ENCODE data around the gene PAQR8. TPM values are rescaled to one million over a fixed set of nuclear protein-coding genes. Genes with fewer than 3 reads are reported as not detected.

PAQR8 gene
- total and polyA plus RNA-seq, 2 of the 13 experiments (the other 11 are each of a cell fraction or from before 2014, with no cell fraction given), result 37.7 to 50.7 TPM

GRCh38 chr6:52352239-52353018 is 9.5 kb upstream of the PAQR8 start (continued):
- TF ChIP-seq HMGXB3 (CRISPR knock-in tag; IDR thresholded peaks at IDR 0.05; ENCODE audit: borderline replicate concordance) (no peak), ZNF121 (CRISPR knock-in tag; IDR thresholded peaks at IDR 0.05) (peak; percentile 16; the same call in 1 of the 2 replicates), ZNF772 (CRISPR knock-in tag; IDR thresholded peaks at IDR 0.05) (0 out of 2 replicates have a peak, but pooled peaks have one; percentile 41), ATF1 (CRISPR knock-in tag; IDR thresholded peaks at IDR 0.05) (no peak), ZNF839 (CRISPR knock-in tag; IDR thresholded peaks at IDR 0.05; ENCODE audit: borderline replicate concordance) (no peak), ZNF431 (CRISPR knock-in tag; IDR thresholded peaks at IDR 0.05; ENCODE audit: borderline replicate concordance, low read depth) (peak; percentile 33; the same call in 1 of the 2 replicates), ZNF558 (CRISPR knock-in tag; IDR thresholded peaks at IDR 0.05; ENCODE audit: borderline replicate concordance) (no peak), SALL1 (CRISPR knock-in tag; IDR thresholded peaks at IDR 0.05) (peak; percentile 51; the same call in 1 of the 2 replicates)

- no peaks in the 10 kb centered on the region for H3K27me3 ChIP-seq (ENCODE audit: control insufficient read depth in 1 of 2, insufficient read depth in 2 of 2, low read length in 2 of 2)
- in situ Hi-C loops (cut with HindIII; ENCODE audit: extremely low pct_ligation_motif_present, low pct_unique_long_range_greater_than_20kb), result no loop called here
- H3K4me2 ChIP-seq (ENCODE audit: low read depth, low read length), result no peak overlapping the region
- BruUV-seq (replicated peaks), result no TSS peak
- TF ChIP-seq HNF4A (CRISPR knock-in tag; IDR thresholded peaks at IDR 0.05), result 0 out of 2 replicates have a peak, but pooled peaks have one; percentile 20
- peak; percentile 31; the same call in 1 of the 2 replicates for TF ChIP-seq ZNF510 (CRISPR knock-in tag; IDR thresholded peaks at IDR 0.05; ENCODE audit: low read depth)
- no peak for TF ChIP-seq ZNF598 (CRISPR knock-in tag; IDR thresholded peaks at IDR 0.05; ENCODE audit: borderline replicate concordance)
- TF ChIP-seq LBX2 (CRISPR knock-in tag; IDR thresholded peaks at IDR 0.05; ENCODE audit: borderline replicate concordance), result no peak
- no peak for TF ChIP-seq ZNF34 (CRISPR knock-in tag; IDR thresholded peaks at IDR 0.05; ENCODE audit: borderline replicate concordance)
- no peaks in the 10 kb centered on the region for H3K36me3 ChIP-seq (replicated peaks in 1 of 2; ENCODE audit: control insufficient read depth in 1 of 2, insufficient read depth in 2 of 2, low read length in 2 of 2)
- no peak overlapping the region for H3K4me3 ChIP-seq (replicated peaks in 1 of 3; ENCODE audit: insufficient read depth in 1 of 3, low read depth in 2 of 3, low read length in 3 of 3)
- no peaks in the 10 kb centered on the region for H3K9me3 ChIP-seq (ENCODE audit: low read length)
- CTCF ChIA-PET (ENCODE audit: low intra/inter-chr PET ratio, low total read pairs), result no interaction called here
- POLR2A ChIA-PET, result no interaction called here
- no peaks in the 10 kb centered on the region for H3K79me2 ChIP-seq (ENCODE audit: insufficient read depth, low read length)
- H4K20me1 ChIP-seq (ENCODE audit: insufficient read depth, low read length), result no peaks in the 10 kb centered on the region
- H3K9ac ChIP-seq (ENCODE audit: insufficient read depth, low read depth, low read length), result no peak overlapping the region
- H3K27ac ChIP-seq (ENCODE audit: extremely low read length, insufficient read depth, low read length), result no peak overlapping the region
- intact Hi-C loops (cut with micrococcal nuclease; ENCODE audit: unreplicated experiment), result no loop called here
- ATAC-seq (no peak), DNase-seq (ENCODE audit: low spot score) (no peak), FAIRE-seq (no peak)
- WGBS (ENCODE audit: low lambda C conversion rate), result 18% methylated on average over 2 of the region's 2 CpGs
- peaks cover 66% of the 10 kb centered on the region for H3K4me1 ChIP-seq (ENCODE audit: insufficient read depth, low read length)
- no peak overlapping the region for H2AFZ ChIP-seq (ENCODE audit: low read length)
Measured at GRCh38 chr6:52356017-52356416, 5.9 kb upstream of the PAQR8 start.
